K562 (cell line): ENCODE data around the gene GLIPR1.

Experiments used
- CEBPB ChIP-seq: fragments of 450-650 bp; IDR thresholded peaks from 2 replicates; pipeline ENCODE4 v1.6.1; 2016; ENCODE audit warnings: missing genetic modification characterization, missing compliant biosample characterization
- EZH2 ChIP-seq: IDR thresholded peaks from 2 replicates; pipeline ENCODE4 v1.6.1; 2012; ENCODE audit warnings: low read depth, mild to moderate bottlenecking, inconsistent platforms, low read length, borderline replicate concordance
- JUND ChIP-seq, 2 experiments: IDR thresholded peaks; 2 replicates in 1 of 2; 3 replicates in 1 of 2; pipeline ENCODE4 v1.6.1; 2011; ENCODE audit warnings: borderline replicate concordance in 2 of 2, low read depth in 2 of 2, low read length in 2 of 2, improper control_type of control experiment in 1 of 2, missing biosample characterization in 1 of 2, missing genetic modification characterization in 1 of 2, missing genetic modification reagents in 1 of 2
- POLR2AphosphoS5 ChIP-seq: IDR thresholded peaks from 2 replicates; pipeline ENCODE4 v1.6.1; 2011; ENCODE audit warnings: mild to moderate bottlenecking, low read depth, low read length, moderate library complexity; ENCODE audit not compliant: control insufficient read depth, insufficient read depth
- ZNF143 ChIP-seq: sonication (generic); formaldehyde crosslinking; IDR thresholded peaks from 2 replicates; pipeline ENCODE4 v1.9.0; 2022; ENCODE audit warnings: mild to moderate bottlenecking, missing genetic modification reagents
- ZNF436 ChIP-seq: fragments of 250-450, 450-650 bp; sonication (Bioruptor Pico); formaldehyde crosslinking; IDR thresholded peaks from 2 replicates; pipeline ENCODE4 v1.7.0; 2020; ENCODE audit warnings: mild to moderate bottlenecking
- ZNF764 ChIP-seq: fragments of 250-450 bp; sonication (Bioruptor Pico); IDR thresholded peaks from 2 replicates; pipeline ENCODE4 v1.4.0; 2020; ENCODE audit warnings: low read depth, mild to moderate bottlenecking, moderate library complexity
- TF ChIP-seq, protein P1 (sequence below), 3 experiments: IDR thresholded peaks in 2 of 3; conservative IDR thresholded peaks in 1 of 3; 2 replicates each; pipeline ENCODE4 v1.5.1; 2011 to 2012; ENCODE audit warnings: low read length in 3 of 3, mild to moderate bottlenecking in 3 of 3, control low read depth in 2 of 3, improper control_type of control experiment in 1 of 3, inconsistent platforms in 1 of 3, low read depth in 1 of 3, mixed read lengths in 1 of 3, moderate library complexity in 1 of 3; ENCODE audit not compliant: insufficient read depth in 2 of 3
- TF ChIP-seq, protein P2 (sequence below), 3 experiments: fragments of 200-800 bp in 1 of 3; fragments of 250-450 bp in 1 of 3; fragments of 450-650 bp in 1 of 3; sonication (Bioruptor Pico) in 1 of 3; sonication (Bioruptor generic) in 1 of 3; formaldehyde crosslinking in 1 of 3; IDR thresholded peaks; 2 replicates each; pipeline versions ENCODE4 v1.6.1 to v1.8.0; 2016 to 2022; ENCODE audit warnings: mild to moderate bottlenecking in 2 of 3, missing genetic modification characterization in 2 of 3, missing compliant biosample characterization in 1 of 3, moderate library complexity in 1 of 3
- TF ChIP-seq, protein P3 (sequence below): sonication (generic); formaldehyde crosslinking; IDR thresholded peaks from 2 replicates; pipeline ENCODE4 v1.8.1; 2022; ENCODE audit warnings: missing genetic modification reagents

DNA sequence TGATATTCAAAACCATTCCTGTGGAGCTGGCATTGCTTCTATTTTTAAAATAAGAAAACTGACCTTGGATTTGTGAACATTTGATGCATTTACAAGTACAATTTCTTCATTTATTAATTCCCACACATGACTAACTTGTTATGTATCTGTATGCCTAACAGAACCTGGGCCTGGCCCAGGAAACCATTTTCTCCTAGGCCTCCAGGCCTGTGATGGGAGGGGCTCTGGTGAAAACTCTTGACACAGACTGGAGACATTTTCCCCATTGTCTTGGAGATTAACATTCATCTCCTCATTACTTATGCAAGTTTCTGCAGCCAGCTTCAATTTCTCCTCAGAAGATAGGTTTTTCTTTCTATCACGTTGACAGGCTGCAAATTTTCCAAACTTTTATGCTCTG, 47.6 kb upstream of the GLIPR1 start:
- TF ChIP-seq EZH2 (no peak), CEBPB (tag) (no peak), JUND (IDR thresholded peaks at IDR 0.05; ENCODE audit: borderline replicate concordance, low read depth, low read length) (no peak), JUND (tag; IDR thresholded peaks at IDR 0.05; ENCODE audit: borderline replicate concordance, low read depth, low read length) (no peak), ZNF436 (no peak), POLR2AphosphoS5 (no peak), ZNF143 (CRISPR knock-in tag) (no peak), ZNF764 (CRISPR knock-in tag) (no peak)
- TF ChIP-seq, protein P1, sequence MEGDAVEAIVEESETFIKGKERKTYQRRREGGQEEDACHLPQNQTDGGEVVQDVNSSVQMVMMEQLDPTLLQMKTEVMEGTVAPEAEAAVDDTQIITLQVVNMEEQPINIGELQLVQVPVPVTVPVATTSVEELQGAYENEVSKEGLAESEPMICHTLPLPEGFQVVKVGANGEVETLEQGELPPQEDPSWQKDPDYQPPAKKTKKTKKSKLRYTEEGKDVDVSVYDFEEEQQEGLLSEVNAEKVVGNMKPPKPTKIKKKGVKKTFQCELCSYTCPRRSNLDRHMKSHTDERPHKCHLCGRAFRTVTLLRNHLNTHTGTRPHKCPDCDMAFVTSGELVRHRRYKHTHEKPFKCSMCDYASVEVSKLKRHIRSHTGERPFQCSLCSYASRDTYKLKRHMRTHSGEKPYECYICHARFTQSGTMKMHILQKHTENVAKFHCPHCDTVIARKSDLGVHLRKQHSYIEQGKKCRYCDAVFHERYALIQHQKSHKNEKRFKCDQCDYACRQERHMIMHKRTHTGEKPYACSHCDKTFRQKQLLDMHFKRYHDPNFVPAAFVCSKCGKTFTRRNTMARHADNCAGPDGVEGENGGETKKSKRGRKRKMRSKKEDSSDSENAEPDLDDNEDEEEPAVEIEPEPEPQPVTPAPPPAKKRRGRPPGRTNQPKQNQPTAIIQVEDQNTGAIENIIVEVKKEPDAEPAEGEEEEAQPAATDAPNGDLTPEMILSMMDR (IDR thresholded peaks at IDR 0.05 in 2 of 3, conservative IDR thresholded peaks at IDR 0.05 in 1 of 3; ENCODE audit: insufficient read depth in 2 of 3, low read depth in 1 of 3, low read length in 3 of 3), result no peak
- TF ChIP-seq, protein P2, sequence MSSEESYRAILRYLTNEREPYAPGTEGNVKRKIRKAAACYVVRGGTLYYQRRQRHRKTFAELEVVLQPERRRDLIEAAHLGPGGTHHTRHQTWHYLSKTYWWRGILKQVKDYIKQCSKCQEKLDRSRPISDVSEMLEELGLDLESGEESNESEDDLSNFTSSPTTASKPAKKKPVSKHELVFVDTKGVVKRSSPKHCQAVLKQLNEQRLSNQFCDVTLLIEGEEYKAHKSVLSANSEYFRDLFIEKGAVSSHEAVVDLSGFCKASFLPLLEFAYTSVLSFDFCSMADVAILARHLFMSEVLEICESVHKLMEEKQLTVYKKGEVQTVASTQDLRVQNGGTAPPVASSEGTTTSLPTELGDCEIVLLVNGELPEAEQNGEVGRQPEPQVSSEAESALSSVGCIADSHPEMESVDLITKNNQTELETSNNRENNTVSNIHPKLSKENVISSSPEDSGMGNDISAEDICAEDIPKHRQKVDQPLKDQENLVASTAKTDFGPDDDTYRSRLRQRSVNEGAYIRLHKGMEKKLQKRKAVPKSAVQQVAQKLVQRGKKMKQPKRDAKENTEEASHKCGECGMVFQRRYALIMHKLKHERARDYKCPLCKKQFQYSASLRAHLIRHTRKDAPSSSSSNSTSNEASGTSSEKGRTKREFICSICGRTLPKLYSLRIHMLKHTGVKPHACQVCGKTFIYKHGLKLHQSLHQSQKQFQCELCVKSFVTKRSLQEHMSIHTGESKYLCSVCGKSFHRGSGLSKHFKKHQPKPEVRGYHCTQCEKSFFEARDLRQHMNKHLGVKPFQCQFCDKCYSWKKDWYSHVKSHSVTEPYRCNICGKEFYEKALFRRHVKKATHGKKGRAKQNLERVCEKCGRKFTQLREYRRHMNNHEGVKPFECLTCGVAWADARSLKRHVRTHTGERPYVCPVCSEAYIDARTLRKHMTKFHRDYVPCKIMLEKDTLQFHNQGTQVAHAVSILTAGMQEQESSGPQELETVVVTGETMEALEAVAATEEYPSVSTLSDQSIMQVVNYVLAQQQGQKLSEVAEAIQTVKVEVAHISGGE (CRISPR knock-in tag; IDR thresholded peaks at IDR 0.05), result no peak
- TF ChIP-seq, protein P3, sequence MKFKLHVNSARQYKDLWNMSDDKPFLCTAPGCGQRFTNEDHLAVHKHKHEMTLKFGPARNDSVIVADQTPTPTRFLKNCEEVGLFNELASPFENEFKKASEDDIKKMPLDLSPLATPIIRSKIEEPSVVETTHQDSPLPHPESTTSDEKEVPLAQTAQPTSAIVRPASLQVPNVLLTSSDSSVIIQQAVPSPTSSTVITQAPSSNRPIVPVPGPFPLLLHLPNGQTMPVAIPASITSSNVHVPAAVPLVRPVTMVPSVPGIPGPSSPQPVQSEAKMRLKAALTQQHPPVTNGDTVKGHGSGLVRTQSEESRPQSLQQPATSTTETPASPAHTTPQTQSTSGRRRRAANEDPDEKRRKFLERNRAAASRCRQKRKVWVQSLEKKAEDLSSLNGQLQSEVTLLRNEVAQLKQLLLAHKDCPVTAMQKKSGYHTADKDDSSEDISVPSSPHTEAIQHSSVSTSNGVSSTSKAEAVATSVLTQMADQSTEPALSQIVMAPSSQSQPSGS (CRISPR knock-in tag), result no peak
